Mesendoderm (in vitro differentiated cells): ENCODE results near the gene SEC61G.
A peak's percentile ranks its signal among the peaks of the same experiment; 100 is the strongest.

Source experiments
- DNase-seq: peaks from one replicate; pipeline ENCODE4 v3.0.0; 2013
- H2AK5ac ChIP-seq: 2 replicates; pipeline ENCODE4 v1.6.1; 2013; ENCODE audit warnings: low read length, inconsistent platforms
- H2BK120ac ChIP-seq: 2 replicates; pipeline ENCODE4 v1.6.1; 2013; ENCODE audit warnings: low read depth, mild to moderate bottlenecking, low read length, moderate library complexity, mixed read lengths
- H2BK15ac ChIP-seq: replicated peaks from 2 replicates; pipeline ENCODE4 v1.6.1; 2013; ENCODE audit warnings: low read depth, mild to moderate bottlenecking, moderate library complexity
- H2BK5ac ChIP-seq: 2 replicates; pipeline ENCODE4 v1.6.1; 2013; ENCODE audit warnings: low read length, inconsistent platforms
- H3K18ac ChIP-seq: 2 replicates; pipeline ENCODE4 v1.6.1; 2013; ENCODE audit warnings: mild to moderate bottlenecking, low read length, mixed read lengths
- H3K23ac ChIP-seq: one replicate; pipeline ENCODE4 v1.6.1; 2013; ENCODE audit warnings: low read length
- H3K27ac ChIP-seq: 2 replicates; pipeline ENCODE4 v1.5.1; 2013; ENCODE audit warnings: low read depth, mild to moderate bottlenecking, inconsistent platforms, low read length, moderate library complexity
- H3K27me3 ChIP-seq: 2 replicates; pipeline ENCODE4 v1.6.1; 2013; ENCODE audit warnings: low read length, control low read depth, mild to moderate bottlenecking, inconsistent platforms; ENCODE audit not compliant: insufficient read depth, poor library complexity
- H3K36me3 ChIP-seq: 2 replicates; pipeline ENCODE4 v1.6.1; 2013; ENCODE audit warnings: low read length, inconsistent platforms; ENCODE audit not compliant: control insufficient read depth, insufficient read depth
- H3K4ac ChIP-seq: one replicate; pipeline ENCODE4 v1.6.1; 2013; ENCODE audit warnings: low read depth, mild to moderate bottlenecking, low read length, moderate library complexity
- H3K4me1 ChIP-seq: 2 replicates; pipeline ENCODE4 v1.6.1; 2013; ENCODE audit warnings: low read depth, low read length, inconsistent platforms; ENCODE audit not compliant: control insufficient read depth
- H3K4me2 ChIP-seq: 2 replicates; pipeline ENCODE4 v1.6.1; 2013; ENCODE audit warnings: low read length
- H3K4me3 ChIP-seq: 2 replicates; pipeline ENCODE4 v1.5.1; 2013; ENCODE audit warnings: mild to moderate bottlenecking, low read length
- H3K56ac ChIP-seq: one replicate; pipeline ENCODE4 v1.6.1; 2013; ENCODE audit warnings: low read length
- H3K79me1 ChIP-seq: 2 replicates; pipeline ENCODE4 v1.6.1; 2013; ENCODE audit warnings: low read length, inconsistent platforms
- H3K79me2 ChIP-seq: 2 replicates; pipeline ENCODE4 v1.6.1; 2013; ENCODE audit warnings: mild to moderate bottlenecking, low read length; ENCODE audit not compliant: control insufficient read depth, insufficient read depth
- H3K9ac ChIP-seq: 2 replicates; pipeline ENCODE4 v1.6.1; 2013; ENCODE audit warnings: low read length, inconsistent platforms
- H4K5ac ChIP-seq: one replicate; pipeline ENCODE4 v1.6.1; 2013; ENCODE audit warnings: low read length
- H4K8ac ChIP-seq: one replicate; pipeline ENCODE4 v1.6.1; 2013; ENCODE audit warnings: low read depth, mild to moderate bottlenecking, control low read depth, low read length, moderate library complexity
- WGBS: extraction: QIAGEN DNeasy Blood & Tissue Kit; methylation state at CpG from one replicate; pipeline ENCODE4 v1.1.7; 2013; ENCODE audit warnings: low lambda C conversion rate, missing lambda C conversion rate; ENCODE audit not compliant: insufficient coverage; ENCODE audit errors: extremely low coverage; 5-methylcytosine and 5-hydroxymethylcytosine counted together

The SEC61G gene

GRCh38 chr7:54757711-54758110, 1.3 kb downstream of the SEC61G start:
- Histone ChIP-seq H3K56ac (peak overlapping the region; percentile 26), H3K79me2 (peaks cover 32% of the 10 kb centered on the region), H3K18ac (no peak overlapping the region), H3K27ac (no peak overlapping the region), H4K8ac (no peak overlapping the region), H4K5ac (no peak overlapping the region), H2BK5ac (no peak overlapping the region), H3K36me3 (peaks cover 2% of the 10 kb centered on the region), H2BK15ac (no peak overlapping the region), H3K27me3 (peaks cover 2% of the 10 kb centered on the region), H3K4me3 (peak overlapping the region; percentile 13), H3K4me2 (peak overlapping the region; percentile 51), H2BK120ac (no peak overlapping the region), H3K4ac (no peak overlapping the region), H3K4me1 (peaks cover 1% of the 10 kb centered on the region), H2AK5ac (no peak overlapping the region), H3K79me1 (peaks cover 5% of the 10 kb centered on the region), H3K9ac (peak overlapping the region; percentile 97), H3K23ac (no peak overlapping the region)
- WGBS: no CpG with 5 or more reads among the region's 6 CpGs
- no peak for DNase-seq

GRCh38 chr7:54749200-54749599, 9.8 kb downstream of the SEC61G start:
- Histone ChIP-seq H3K4me2 (no peak overlapping the region), H2BK120ac (no peak overlapping the region)

GRCh38 chr7:54747234-54747633, 11.8 kb downstream of the SEC61G start:
- no peaks in the 10 kb centered on the region for H3K27me3 ChIP-seq
- H4K5ac ChIP-seq: no peak overlapping the region
- no peaks in the 10 kb centered on the region for H3K4me1 ChIP-seq
- peaks cover 8% of the 10 kb centered on the region for H3K36me3 ChIP-seq
- no peak overlapping the region for H2BK5ac ChIP-seq
- no peaks in the 10 kb centered on the region for H3K79me1 ChIP-seq
- no peak overlapping the region for H2AK5ac ChIP-seq
- H3K56ac ChIP-seq: no peak overlapping the region
- H3K4me2 ChIP-seq: no peak overlapping the region
- H4K8ac ChIP-seq: no peak overlapping the region
- WGBS: 100% methylated on average over 3 of the region's 5 CpGs
- H3K18ac ChIP-seq: no peak overlapping the region
- no peak for DNase-seq
- no peak overlapping the region for H3K4ac ChIP-seq
- H2BK15ac ChIP-seq: no peak overlapping the region
- no peak overlapping the region for H3K27ac ChIP-seq
- H3K23ac ChIP-seq: no peak overlapping the region
- H3K9ac ChIP-seq: no peak overlapping the region
- no peak overlapping the region for H2BK120ac ChIP-seq
- H3K79me2 ChIP-seq: no peaks in the 10 kb centered on the region
- no peak overlapping the region for H3K4me3 ChIP-seq

More at GRCh38 chr7:54749200-54749599, 9.8 kb downstream of the SEC61G start:
- H3K56ac ChIP-seq: no peak overlapping the region
- no peak for DNase-seq
- H3K9ac ChIP-seq: no peak overlapping the region
- H4K8ac ChIP-seq: no peak overlapping the region
- no peak overlapping the region for H2BK15ac ChIP-seq
- H3K36me3 ChIP-seq: peaks cover 8% of the 10 kb centered on the region
- H3K79me1 ChIP-seq: peaks cover 2% of the 10 kb centered on the region
- H4K5ac ChIP-seq: no peak overlapping the region
- H2AK5ac ChIP-seq: no peak overlapping the region
- no peak overlapping the region for H3K4ac ChIP-seq
- H3K27me3 ChIP-seq: no peaks in the 10 kb centered on the region
- H3K79me2 ChIP-seq: peaks cover 3% of the 10 kb centered on the region
- no peak overlapping the region for H3K18ac ChIP-seq
- WGBS: no CpG with 5 or more reads among the region's 6 CpGs
- no peak overlapping the region for H3K4me3 ChIP-seq
- no peak overlapping the region for H3K27ac ChIP-seq
- H3K23ac ChIP-seq: no peak overlapping the region
- H2BK5ac ChIP-seq: no peak overlapping the region
- H3K4me1 ChIP-seq: no peaks in the 10 kb centered on the region

- no peak overlapping the region for H4K8ac ChIP-seq
- H3K56ac ChIP-seq: no peak overlapping the region
- H3K4me2 ChIP-seq: no peak overlapping the region
- H3K79me2 ChIP-seq: no peaks in the 10 kb centered on the region
- H2BK120ac ChIP-seq: no peak overlapping the region
- H2BK5ac ChIP-seq: no peak overlapping the region
- no peak overlapping the region for H2BK15ac ChIP-seq
- H3K79me1 ChIP-seq: no peaks in the 10 kb centered on the region
- H2AK5ac ChIP-seq: no peak overlapping the region
- H3K9ac ChIP-seq: no peak overlapping the region
- no peak overlapping the region for H3K27ac ChIP-seq
- WGBS: no CpG with 5 or more reads among the region's 1 CpG
- H3K4ac ChIP-seq: no peak overlapping the region
- H3K23ac ChIP-seq: no peak overlapping the region
- H3K18ac ChIP-seq: no peak overlapping the region
- DNase-seq: no peak
- H3K27me3 ChIP-seq: no peaks in the 10 kb centered on the region
- no peaks in the 10 kb centered on the region for H3K4me1 ChIP-seq
- H4K5ac ChIP-seq: no peak overlapping the region
- H3K36me3 ChIP-seq: peaks cover 5% of the 10 kb centered on the region
- H3K4me3 ChIP-seq: no peak overlapping the region
Observed at GRCh38 chr7:54743580-54743979, 15.4 kb downstream of the SEC61G start.

- no CpG with 5 or more reads among the region's 1 CpG for WGBS
- Histone ChIP-seq H3K36me3 (no peaks in the 10 kb centered on the region), H3K4me1 (no peaks in the 10 kb centered on the region)
Observed at GRCh38 chr7:54738737-54739136, 20.3 kb downstream of the SEC61G start.

GRCh38 chr7:54729107-54729506, 29.9 kb downstream of the SEC61G start:
- H3K27me3 ChIP-seq: no peaks in the 10 kb centered on the region
- H3K9ac ChIP-seq: no peak overlapping the region
- H3K4me1 ChIP-seq: no peaks in the 10 kb centered on the region
- H3K18ac ChIP-seq: no peak overlapping the region
- H3K56ac ChIP-seq: no peak overlapping the region
- H2AK5ac ChIP-seq: no peak overlapping the region
- no CpG with 5 or more reads among the region's 1 CpG for WGBS
- no peak overlapping the region for H3K4me3 ChIP-seq
- H3K79me2 ChIP-seq: no peaks in the 10 kb centered on the region
- H2BK5ac ChIP-seq: no peak overlapping the region
- no peak overlapping the region for H3K4me2 ChIP-seq
- H3K4ac ChIP-seq: no peak overlapping the region
- no peak overlapping the region for H3K27ac ChIP-seq
- no peaks in the 10 kb centered on the region for H3K36me3 ChIP-seq
- no peak overlapping the region for H2BK120ac ChIP-seq
- no peak overlapping the region for H3K23ac ChIP-seq
- no peaks in the 10 kb centered on the region for H3K79me1 ChIP-seq
- H2BK15ac ChIP-seq: no peak overlapping the region
- H4K5ac ChIP-seq: no peak overlapping the region
- no peak for DNase-seq
- no peak overlapping the region for H4K8ac ChIP-seq

More at GRCh38 chr7:54738737-54739136, 20.3 kb downstream of the SEC61G start:
- Histone ChIP-seq H4K5ac (no peak overlapping the region), H3K56ac (no peak overlapping the region), H3K27ac (no peak overlapping the region), H4K8ac (no peak overlapping the region), H3K18ac (no peak overlapping the region), H3K4me2 (no peak overlapping the region), H3K4me3 (no peak overlapping the region), H3K79me1 (no peaks in the 10 kb centered on the region), H3K27me3 (no peaks in the 10 kb centered on the region), H3K4ac (no peak overlapping the region), H2AK5ac (no peak overlapping the region), H3K79me2 (no peaks in the 10 kb centered on the region), H3K9ac (no peak overlapping the region), H3K23ac (no peak overlapping the region), H2BK120ac (no peak overlapping the region), H2BK5ac (no peak overlapping the region), H2BK15ac (no peak overlapping the region)
- no peak for DNase-seq
